GM12865 (cell line): Measurements from ENCODE around the gene LLGL1.

Experiments used
- DNase-seq: peaks from one replicate; pipeline ENCODE4 v3.0.0; 2010; ENCODE audit warnings: low read depth
- H3K4me3 ChIP-seq: 2 replicates; pipeline ENCODE4 v1.5.1; 2011; ENCODE audit warnings: mild to moderate bottlenecking, low read depth, low read length, control low read depth
- TF ChIP-seq, protein P1 (sequence below): IDR thresholded peaks from 2 replicates; pipeline ENCODE4 v1.5.1; 2011; ENCODE audit warnings: low read length, control low read depth, low read depth, inconsistent platforms; ENCODE audit not compliant: insufficient read depth; ENCODE audit errors: missing control alignments

LLGL1 gene

DNA sequence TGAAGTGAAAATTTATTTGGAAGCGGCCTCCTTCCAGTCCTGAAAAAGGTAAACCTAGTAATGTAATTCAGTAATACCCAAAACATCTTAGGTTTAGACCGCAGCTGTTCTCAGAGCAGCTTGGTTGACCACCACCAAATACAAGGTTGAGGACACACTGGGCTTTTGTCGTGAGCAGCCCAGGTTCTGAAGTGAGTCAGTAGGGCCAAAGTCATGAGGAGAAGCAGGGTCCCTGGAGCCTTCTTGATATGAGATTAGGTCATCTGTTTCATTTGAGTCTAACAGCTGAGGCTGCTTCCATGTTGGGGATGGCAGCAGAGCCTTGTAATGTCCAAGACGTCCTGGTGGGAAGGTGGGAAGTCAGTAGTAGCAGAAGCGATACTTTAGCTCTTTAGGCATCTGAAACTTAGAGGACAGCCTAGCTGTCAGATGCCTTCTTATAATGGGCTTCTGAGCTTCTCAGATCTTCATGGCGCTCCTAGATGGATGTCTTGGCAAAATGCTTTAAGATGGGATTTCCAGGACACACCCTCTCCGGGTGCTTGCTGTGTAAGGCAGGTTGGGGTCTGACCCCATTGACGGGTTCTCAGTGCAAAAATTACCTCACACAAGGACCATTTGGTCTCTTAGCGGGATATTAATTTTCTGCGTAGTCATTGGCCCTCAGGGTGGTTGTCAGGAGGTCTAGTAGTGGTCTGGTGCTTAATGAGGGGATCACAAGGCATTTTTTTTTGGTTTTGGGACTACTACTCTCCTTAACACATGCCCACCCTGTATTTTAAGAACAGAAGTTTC, 39.4 kb upstream of the LLGL1 start:
- peak; percentile 70 for DNase-seq
- peak overlapping the region; percentile 73 for H3K4me3 ChIP-seq
- TF ChIP-seq, protein P1, sequence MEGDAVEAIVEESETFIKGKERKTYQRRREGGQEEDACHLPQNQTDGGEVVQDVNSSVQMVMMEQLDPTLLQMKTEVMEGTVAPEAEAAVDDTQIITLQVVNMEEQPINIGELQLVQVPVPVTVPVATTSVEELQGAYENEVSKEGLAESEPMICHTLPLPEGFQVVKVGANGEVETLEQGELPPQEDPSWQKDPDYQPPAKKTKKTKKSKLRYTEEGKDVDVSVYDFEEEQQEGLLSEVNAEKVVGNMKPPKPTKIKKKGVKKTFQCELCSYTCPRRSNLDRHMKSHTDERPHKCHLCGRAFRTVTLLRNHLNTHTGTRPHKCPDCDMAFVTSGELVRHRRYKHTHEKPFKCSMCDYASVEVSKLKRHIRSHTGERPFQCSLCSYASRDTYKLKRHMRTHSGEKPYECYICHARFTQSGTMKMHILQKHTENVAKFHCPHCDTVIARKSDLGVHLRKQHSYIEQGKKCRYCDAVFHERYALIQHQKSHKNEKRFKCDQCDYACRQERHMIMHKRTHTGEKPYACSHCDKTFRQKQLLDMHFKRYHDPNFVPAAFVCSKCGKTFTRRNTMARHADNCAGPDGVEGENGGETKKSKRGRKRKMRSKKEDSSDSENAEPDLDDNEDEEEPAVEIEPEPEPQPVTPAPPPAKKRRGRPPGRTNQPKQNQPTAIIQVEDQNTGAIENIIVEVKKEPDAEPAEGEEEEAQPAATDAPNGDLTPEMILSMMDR: no peak

- DNase-seq: no peak
- H3K4me3 ChIP-seq: peak overlapping the region; percentile 73
- TF ChIP-seq, protein P1: no peak
Measured at GRCh38 chr17:18186627-18186982, 38.8 kb upstream of the LLGL1 start.

DNA sequence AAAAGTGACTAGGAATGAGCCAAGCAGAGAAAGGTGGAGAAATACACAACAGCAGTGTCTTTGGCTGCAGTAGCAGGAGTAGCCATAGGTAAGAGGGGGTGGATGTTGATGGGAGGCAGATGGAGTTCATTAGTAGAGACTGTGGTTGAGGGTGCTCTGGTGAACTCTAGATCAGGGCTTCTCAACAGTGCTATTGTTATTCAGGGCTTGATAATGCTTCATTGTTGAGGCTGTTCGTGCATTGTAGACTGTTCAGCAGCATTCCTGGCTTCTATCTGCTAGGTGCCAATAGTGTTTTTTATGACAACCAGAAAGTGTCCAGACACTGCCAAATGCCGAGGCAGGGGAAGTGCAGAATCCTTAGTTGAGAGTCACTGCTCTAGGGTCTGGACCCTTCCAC, 38.2 kb upstream of the LLGL1 start:
- DNase-seq: no peak
- TF ChIP-seq, protein P1: no peak
- H3K4me3 ChIP-seq: peak overlapping the region; percentile 73

GRCh38 chr17:18187821-18188761, 37.3 kb upstream of the LLGL1 start:
- TF ChIP-seq, protein P1: no peak

DNA sequence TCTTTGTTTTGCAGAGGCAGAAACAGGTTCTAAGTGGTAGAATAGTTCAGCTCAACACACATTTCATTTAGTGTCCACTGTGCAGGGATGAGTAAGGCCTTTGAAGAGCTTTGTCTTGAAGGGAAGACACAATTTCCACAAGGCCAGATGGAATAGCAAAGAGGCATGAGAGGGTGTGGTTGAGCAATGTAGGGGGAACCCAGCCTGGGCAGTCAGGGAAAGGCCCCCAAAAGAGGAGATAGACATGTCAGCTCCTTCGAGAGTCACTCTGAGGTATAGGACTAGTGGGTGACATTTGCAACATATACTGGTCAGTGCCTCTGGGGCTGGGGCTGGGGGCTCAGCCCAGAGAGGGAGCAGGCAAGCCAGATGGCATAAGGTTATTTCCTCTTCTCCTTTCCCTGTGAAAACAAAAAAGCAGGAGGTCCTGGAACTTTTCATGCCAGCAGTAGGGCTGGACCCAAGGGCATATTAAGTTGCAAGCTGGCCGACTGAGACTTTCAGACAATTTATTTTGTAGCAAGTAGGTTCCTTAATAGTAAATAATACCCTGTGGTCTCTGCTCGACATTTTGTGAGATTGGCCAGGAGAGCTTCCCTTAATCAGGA, 34.7 kb upstream of the LLGL1 start:
- H3K4me3 ChIP-seq: no peak overlapping the region
- TF ChIP-seq, protein P1: no peak
- no peak for DNase-seq

More at GRCh38 chr17:18187821-18188761, 37.3 kb upstream of the LLGL1 start:
- peak overlapping the region; percentile 73 for H3K4me3 ChIP-seq
- peak; percentile 34 for DNase-seq

GRCh38 chr17:18191236-18191667, 34.2 kb upstream of the LLGL1 start:
- H3K4me3 ChIP-seq: no peak overlapping the region
- TF ChIP-seq, protein P1: no peak
- no peak for DNase-seq
